Measurements from ENCODE around the gene SPATA33. TPM values are rescaled to one million over a fixed set of nuclear protein-coding genes. Genes with fewer than 3 reads are reported as not detected.

SPATA33 gene
- polyA plus RNA-seq, 2 of the 4 experiments (the other 2 are of a cell fraction): 6.1 to 12.1 TPM

GRCh38 chr16:89617036-89617435 lies 40.6 kb upstream of the SPATA33 start (continued):
- no peak for TF ChIP-seq PBX3 (IDR thresholded peaks at IDR 0.05)

- Histone ChIP-seq H3K27ac (peak overlapping the region; percentile 55 to 85; a peak in 5 of 6 replicates), H3K4me2 (peak overlapping the region; percentile 78), H3K4me1 (peaks cover 19% of the 10 kb centered on the region), H3K4me3 (peak overlapping the region; percentile 18; the same call in 1 of the 3 replicates), H3K9me3 (no peaks in the 10 kb centered on the region)
- CTCF ChIA-PET: interaction anchor here (0.5 to 8.7 kb wide), 9 partner anchors 12 to 45 kb away, joined by 3 to 143 read pairs (median 4); partner anchors contain the start of gene CPNE7
- POLR2A ChIA-PET: interaction anchor here (1.6 kb wide), 1 partner anchor 15 kb away, joined by 3 read pairs; no protein-coding TSS in a partner anchor
- peak; percentile 25; the same call in 1 of the 2 replicates for TF ChIP-seq HES2 (IDR thresholded peaks at IDR 0.05)
- TF ChIP-seq CEBPB (IDR thresholded peaks at IDR 0.05): peak; percentile 68 to 89
- no peak for TF ChIP-seq FOXS1 (CRISPR knock-in tag; IDR thresholded peaks at IDR 0.05)
- DNase-seq (ENCODE audit: low read depth in 1 of 2, low spot score in 1 of 2) (peak in 1 of 2 experiments; percentile 69), ATAC-seq (peak; percentile 17 to 38; a peak in 3 of 6 replicates), FAIRE-seq (no peak)
- WGBS (ENCODE audit: missing lambda C conversion rate): 29% methylated on average over 15 of the region's 16 CpGs
Measured at GRCh38 chr16:89618109-89618998, 39.3 kb upstream of the SPATA33 start.

GRCh38 chr16:89619840-89620239 lies 37.8 kb upstream of the SPATA33 start:
- Histone ChIP-seq H3K4me2 (no peak overlapping the region), H3K27ac (peak overlapping the region in 1 of 2 experiments; percentile 51; a peak in 2 of 6 replicates), H3K9me3 (no peaks in the 10 kb centered on the region), H3K4me1 (peaks cover 19% of the 10 kb centered on the region), H3K4me3 (no peak overlapping the region)
- 74% methylated on average over 8 of the region's 12 CpGs for WGBS (ENCODE audit: missing lambda C conversion rate)
- CTCF ChIA-PET: interaction anchor here (1.0 to 2.5 kb wide), 2 partner anchors 9 to 21 kb away, joined by 3 to 10 read pairs; no protein-coding TSS in a partner anchor
- FAIRE-seq (no peak), ATAC-seq (no peak), DNase-seq (ENCODE audit: low read depth in 1 of 2, low spot score in 1 of 2) (no peak)
- POLR2A ChIA-PET: interaction anchor here (0.6 kb wide), 1 partner anchor 54 kb away, joined by 3 read pairs; no protein-coding TSS in a partner anchor
- TF ChIP-seq MYC (IDR thresholded peaks at IDR 0.05; ENCODE audit: borderline replicate concordance, low read length): no peak
- TF ChIP-seq EHMT2 (IDR thresholded peaks at IDR 0.05; ENCODE audit: low read depth): no peak
- no peak for TF ChIP-seq POLR2AphosphoS2 (conservative IDR thresholded peaks at IDR 0.05; ENCODE audit: low read length)
- TF ChIP-seq CHD2 (IDR thresholded peaks at IDR 0.05; ENCODE audit: low read length, partially characterized antibody): no peak
- no peak for TF ChIP-seq HOXA7 (CRISPR knock-in tag; IDR thresholded peaks at IDR 0.05)
- TF ChIP-seq ZC3H11A (IDR thresholded peaks at IDR 0.05): no peak
- TF ChIP-seq ELK1 (IDR thresholded peaks at IDR 0.05; ENCODE audit: low read depth, low read length): no peak
- no peak for TF ChIP-seq RARB (CRISPR knock-in tag; IDR thresholded peaks at IDR 0.05)
- no peak for TF ChIP-seq HES2 (IDR thresholded peaks at IDR 0.05)
- no peak for TF ChIP-seq FOSL2 (IDR thresholded peaks at IDR 0.05)
- TF ChIP-seq FOSL2 (CRISPR knock-in tag; IDR thresholded peaks at IDR 0.05): no peak
- no peak for TF ChIP-seq FOXS1 (CRISPR knock-in tag; IDR thresholded peaks at IDR 0.05)
- TF ChIP-seq ATOH8 (CRISPR knock-in tag; IDR thresholded peaks at IDR 0.05; ENCODE audit: low read depth): no peak
- TF ChIP-seq NR3C1 (IDR thresholded peaks at IDR 0.05): no peak
- TF ChIP-seq REST (IDR thresholded peaks at IDR 0.05): no peak
- no peak for TF ChIP-seq CBX2 (IDR thresholded peaks at IDR 0.05; ENCODE audit: borderline replicate concordance, low read depth)
- no peak for TF ChIP-seq EP300 (IDR thresholded peaks at IDR 0.05)
- no peak for TF ChIP-seq HEYL (CRISPR knock-in tag; IDR thresholded peaks at IDR 0.05)

All from A549 (cell line).